KBM-7 (cell line): ENCODE measurements around the gene RHO.

ENCODE experiments used
- DNase-seq: peaks from one replicate; pipeline ENCODE4 v3.0.0-alpha.2; 2015
- in situ Hi-C: fragments of 300-500 bp; cut with MboI; formaldehyde crosslinking; loops from 2 replicates; pipeline ENCODE4 v1.14.3; 2020; ENCODE audit warnings: low sequenced_read_pairs, low pct_unique_long_range_greater_than_20kb, mixed read lengths

Gene RHO

GRCh38 chr3:129555616-129556357 lies 27.3 kb downstream of the RHO start:
- in situ Hi-C loops, result no loop called here
- no peak for DNase-seq

- in situ Hi-C loops, result no loop called here
- no peak for DNase-seq
These were observed 27.9 kb downstream of the RHO start for GRCh38 chr3:129556358-129556695.

GRCh38 chr3:129556890-129557547 lies 28.6 kb downstream of the RHO start:
- in situ Hi-C loops, result no loop called here
- DNase-seq, result no peak

- no peak for DNase-seq
- in situ Hi-C loops, result no loop called here
These were observed 29.1 kb downstream of the RHO start for GRCh38 chr3:129557548-129557894.

DNA sequence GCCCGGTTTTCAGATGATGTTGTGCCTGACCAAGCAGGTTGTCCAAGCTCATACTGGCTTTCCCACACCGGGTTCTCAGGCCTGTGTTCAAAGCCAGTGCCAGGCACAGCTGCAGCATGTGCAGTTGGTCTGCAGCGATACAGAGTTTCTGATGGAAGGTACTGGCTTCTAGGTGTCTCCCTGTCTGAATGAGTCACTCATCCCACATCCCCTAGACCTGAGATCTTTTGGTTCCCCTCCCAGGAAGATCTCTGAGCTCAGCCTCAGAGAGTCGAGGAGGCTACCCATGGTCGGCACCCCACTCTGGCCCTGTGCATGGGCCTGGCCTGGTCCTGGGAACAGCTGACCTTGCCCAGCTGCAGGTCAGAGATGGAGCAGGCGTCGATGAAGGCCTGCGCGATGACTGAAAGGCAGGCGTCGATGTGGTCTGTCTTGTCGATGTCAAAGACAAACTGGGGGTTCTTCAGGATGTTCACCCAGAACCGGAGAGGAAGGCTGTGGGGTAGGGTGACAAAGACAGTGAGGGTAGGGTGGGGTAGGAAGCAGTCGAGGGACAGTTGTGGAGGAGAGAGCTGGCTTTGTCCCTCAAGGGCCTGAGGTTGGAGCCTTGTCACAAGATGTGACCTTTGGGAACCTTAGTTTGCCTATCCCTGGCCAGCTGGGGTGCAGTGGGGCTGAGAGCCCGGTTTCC lies 29.8 kb downstream of the RHO start:
- in situ Hi-C loops, result no loop called here
- no peak for DNase-seq

DNA sequence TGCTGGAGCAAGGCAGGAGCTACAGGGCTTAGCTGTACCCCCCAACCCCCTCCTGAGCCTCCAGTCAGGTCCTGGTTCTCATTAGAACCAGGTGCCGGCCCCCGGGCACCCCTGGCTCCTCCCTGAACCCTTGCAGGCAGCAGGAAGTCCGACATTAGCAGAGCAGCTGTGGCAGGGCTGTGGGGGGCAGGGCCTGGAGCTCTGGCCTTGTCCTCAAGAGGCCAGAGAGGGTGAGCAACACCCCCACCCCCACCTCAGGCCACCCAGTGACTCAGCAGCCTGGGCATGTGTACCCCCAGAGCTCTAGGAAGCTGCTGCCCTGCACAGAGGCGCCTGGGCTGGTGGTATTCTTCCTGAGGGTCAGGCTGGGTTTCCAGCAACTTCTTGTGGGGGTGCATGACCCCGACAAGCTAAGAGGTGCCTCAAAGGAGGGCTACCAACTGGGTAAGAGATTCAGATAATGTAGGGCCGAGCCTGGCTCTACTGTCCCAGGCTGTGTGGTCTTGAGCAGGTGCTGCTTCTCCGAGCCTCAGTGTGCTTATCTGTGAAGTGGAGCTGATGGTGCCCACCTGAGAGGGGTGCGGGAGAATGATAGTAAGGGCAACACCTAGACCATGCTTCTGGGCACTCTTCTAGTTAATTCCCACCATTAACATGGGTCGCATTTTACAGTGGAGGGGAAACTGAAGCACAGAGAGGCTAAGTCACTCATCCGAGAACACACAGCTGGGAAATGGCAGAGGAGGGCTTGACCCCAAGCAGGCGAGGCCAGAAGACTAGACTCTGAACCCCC lies 30.5 kb downstream of the RHO start:
- in situ Hi-C loops, result no loop called here
- DNase-seq, result no peak

DNA sequence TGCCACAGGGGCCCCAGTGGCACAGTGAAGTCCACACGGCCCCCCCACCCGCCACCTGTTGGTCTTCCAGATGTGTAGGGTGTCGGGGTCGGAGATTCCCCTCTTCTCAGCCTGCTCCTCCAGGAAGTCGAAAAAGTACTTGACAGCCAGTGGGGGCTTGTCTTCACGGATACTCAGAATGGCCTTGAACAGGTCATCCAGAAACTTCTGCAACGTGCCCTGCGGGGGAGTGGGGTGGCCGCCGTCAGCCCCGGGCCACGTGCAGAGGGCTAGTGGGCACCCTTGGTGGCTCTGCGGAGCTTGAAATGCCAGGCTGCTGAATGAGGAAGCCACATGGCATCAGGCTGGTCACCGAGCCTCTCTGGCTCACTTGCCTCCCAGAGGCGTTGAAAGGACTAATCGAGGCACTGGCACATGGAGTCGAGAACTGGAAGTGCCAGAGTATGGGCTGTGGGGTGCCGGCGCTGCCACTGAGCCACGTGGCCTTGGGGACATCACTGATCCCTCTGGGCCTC lies 31.2 kb downstream of the RHO start:
- in situ Hi-C loops, result no loop called here
- DNase-seq, result no peak

DNA sequence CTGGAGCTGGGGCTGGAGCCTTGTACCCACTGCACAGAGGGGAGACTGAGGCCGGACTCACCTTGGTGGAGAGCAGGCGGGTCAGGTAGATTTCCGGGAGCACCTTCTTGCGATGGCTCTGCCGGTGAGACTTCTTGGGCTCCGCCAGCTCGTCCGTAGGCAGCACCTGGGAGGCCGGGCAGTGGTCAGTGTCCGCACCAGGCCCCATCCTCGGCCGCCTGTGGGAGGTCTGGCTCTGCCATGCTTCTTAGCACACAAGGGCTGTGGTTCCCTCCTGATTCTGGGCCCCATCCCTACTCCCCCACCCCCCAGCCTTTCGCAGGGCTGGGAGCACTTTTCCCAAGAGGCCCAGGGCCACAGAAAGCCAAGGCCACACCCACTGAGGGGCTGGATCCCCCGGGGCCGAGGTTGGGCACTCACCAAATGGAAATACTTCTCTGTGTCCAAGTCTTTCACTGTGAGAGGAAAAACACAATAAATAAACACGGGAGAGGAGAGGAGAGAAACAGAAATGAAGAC lies 31.9 kb downstream of the RHO start:
- DNase-seq, result no peak
- in situ Hi-C loops, result no loop called here

DNA sequence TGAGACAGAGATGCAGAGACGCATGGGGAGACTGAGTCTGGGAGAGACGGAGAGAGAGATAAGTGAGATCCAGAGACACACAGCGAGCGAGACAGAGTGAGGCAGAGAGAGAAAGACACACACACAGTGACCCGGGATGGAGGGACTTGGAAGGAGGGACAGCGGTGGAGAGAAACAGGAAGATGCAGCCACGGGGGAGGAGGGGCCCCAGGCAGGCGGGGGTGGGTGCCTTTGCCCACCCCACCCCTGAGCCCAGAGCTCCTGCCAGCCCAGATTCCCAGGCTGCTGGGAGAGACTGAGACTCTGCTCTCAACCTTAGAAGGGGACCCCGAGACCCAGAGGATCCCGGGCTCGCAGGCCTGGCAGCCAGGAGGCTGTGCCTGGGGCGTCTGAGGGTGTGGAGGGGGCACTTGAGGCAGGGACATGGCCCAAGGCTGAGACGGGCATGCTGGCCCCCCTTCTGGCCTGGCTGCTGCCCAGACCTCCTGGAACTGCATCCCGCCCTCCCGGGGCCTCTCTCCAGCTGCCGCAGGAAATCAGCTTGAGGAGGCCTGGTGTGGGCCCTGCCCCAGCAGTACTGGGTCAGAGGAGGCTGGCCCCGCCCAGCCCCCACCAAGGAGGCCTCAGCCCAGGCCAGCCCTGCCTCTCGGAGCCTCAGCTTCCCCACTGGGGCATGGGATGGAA lies 32.6 kb downstream of the RHO start:
- in situ Hi-C loops, result no loop called here
- no peak for DNase-seq

DNA sequence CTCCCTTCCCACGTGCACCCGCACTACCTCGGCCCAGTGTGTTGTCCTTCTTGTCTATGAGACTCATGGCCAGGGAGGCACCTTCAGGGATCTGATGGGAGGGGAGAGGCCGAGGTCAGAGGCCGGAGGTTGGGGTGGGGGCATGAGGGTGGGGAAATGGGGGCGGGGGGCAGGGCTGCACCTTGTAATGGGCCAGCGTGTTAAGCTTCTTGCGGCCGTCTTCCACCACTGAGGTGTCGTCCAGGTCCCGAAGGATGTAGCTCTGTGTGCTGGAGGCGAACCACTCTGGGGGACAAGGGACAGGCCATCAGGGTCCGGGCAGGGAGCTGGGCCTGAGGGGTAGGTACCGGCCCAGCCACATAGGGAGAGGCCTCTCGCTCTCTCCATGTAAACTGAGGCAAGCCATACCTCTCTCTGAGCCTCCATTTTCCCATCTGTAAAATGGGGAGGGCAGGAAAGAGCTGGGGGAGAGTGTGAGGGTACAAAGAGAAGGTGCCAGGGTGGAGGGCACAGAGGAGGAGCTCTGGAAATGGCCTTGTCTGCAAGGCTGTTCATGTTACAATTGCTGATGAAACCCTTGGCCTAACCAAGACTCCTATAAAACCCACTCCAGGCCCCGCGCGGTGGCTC lies 33.3 kb downstream of the RHO start:
- in situ Hi-C loops, result no loop called here
- no peak for DNase-seq

GRCh38 chr3:129562803-129563202 lies 34.4 kb downstream of the RHO start:
- DNase-seq, result no peak
- in situ Hi-C loops, result no loop called here

DNA sequence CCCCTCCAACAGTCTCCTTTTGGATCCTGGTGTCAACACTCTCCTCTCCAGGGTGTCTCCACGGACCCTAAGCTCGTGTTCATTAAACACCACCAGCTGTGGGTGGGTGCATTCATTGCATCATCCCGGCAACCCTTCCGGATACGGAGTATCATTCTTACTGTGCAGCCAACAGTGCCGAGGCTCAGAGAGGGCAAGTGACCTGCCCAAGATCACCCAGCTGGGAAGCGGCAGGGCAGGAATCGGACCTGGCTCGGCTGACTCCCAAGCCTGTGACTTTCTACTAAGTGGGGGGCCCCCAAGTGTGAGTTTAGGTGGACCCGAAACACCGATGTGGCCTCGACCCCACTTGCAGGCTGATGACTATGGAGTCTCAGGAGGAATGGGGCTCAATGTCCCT lies 34.9 kb downstream of the RHO start:
- in situ Hi-C loops, result no loop called here
- no peak for DNase-seq

GRCh38 chr3:129563850-129564535 lies 35.6 kb downstream of the RHO start:
- in situ Hi-C loops, result no loop called here
- no peak for DNase-seq

DNA sequence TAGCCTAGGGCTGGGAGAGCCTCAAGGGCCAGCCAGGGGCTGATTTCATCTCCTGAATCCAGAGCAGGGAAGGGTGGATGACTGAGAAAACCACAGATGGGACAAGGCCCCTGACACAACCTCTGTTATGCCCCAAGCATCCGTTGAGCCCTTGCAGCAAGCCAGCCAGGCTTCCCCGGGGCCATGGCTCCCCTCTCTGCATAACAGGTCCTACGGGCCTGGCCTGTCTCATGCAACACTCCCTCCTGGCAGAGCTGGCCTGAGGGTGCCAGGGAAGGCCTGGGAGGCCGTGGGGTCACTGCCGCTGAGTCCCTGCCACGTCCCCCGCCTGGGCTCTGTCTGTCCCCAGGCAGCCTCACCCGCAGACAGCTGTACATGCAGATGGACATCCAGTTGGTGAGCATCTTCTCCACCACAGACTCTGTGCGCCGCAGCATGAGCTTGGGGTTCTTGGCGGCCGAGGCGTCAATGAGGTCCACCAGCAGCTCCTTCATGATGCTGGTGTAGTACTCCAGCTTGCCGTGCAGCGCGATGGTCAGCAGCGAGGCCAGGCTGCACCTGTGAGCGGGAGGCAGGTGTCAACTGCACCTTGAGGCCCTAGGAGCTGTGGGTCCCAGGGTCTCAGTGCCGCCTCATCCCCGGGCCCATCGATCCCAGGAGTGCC lies 36.7 kb downstream of the RHO start:
- DNase-seq, result no peak
- in situ Hi-C loops, result no loop called here

- no peak for DNase-seq
- in situ Hi-C loops, result no loop called here
These were observed 37.5 kb downstream of the RHO start for GRCh38 chr3:129565902-129566301.

GRCh38 chr3:129567176-129567705 lies 38.8 kb downstream of the RHO start:
- no peak for DNase-seq
- in situ Hi-C loops, result no loop called here

DNA sequence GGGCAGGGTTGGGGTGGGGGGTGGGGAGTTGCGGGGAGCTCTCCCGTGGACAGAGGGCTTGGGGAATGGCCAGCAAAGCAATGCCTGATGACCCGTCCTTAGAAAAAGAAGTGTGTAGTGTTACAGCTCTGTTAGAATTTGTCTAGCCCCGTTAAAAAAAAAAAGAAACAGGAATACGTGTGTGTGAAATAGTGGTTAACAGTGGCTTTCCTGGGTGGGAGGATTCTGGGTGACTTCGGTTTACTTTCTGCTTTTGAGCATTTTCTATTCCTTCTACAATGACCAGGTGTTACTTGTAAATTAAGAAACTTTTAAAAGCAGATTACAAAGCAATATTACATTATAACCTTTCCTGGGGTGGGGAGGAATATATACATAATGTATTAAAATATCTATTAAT lies 39.5 kb downstream of the RHO start:
- in situ Hi-C loops, result no loop called here
- DNase-seq, result no peak
